Memory B cell (primary cell): ENCODE data around the gene ADCK1.

Experiments used
- ATAC-seq: fragments of 150-1000 bp; cut with Tn5 transposase; 2 replicates; pipeline ENCODE4 v1.10.0; 2021; ENCODE audit warnings: low read depth, mild to moderate bottlenecking, moderate library complexity
- DNase-seq, 2 donors: peaks; one replicate each; pipeline ENCODE4 v3.0.0; 2022; ENCODE audit warnings: low spot score in 2 of 2
- H3K27ac Mint-ChIP-seq: one replicate; pipeline ENCODE4 v1.8.0; 2022; ENCODE audit warnings: mild to moderate bottlenecking, moderate library complexity, mixed read lengths
- H3K27me3 Mint-ChIP-seq: one replicate; pipeline ENCODE4 v1.8.0; 2022; ENCODE audit warnings: mixed read lengths
- H3K36me3 Mint-ChIP-seq: one replicate; pipeline ENCODE4 v1.8.0; 2022; ENCODE audit warnings: mild to moderate bottlenecking, mixed read lengths
- H3K4me1 Mint-ChIP-seq: one replicate; pipeline ENCODE4 v1.8.0; 2022; ENCODE audit warnings: mixed read lengths
- H3K4me3 Mint-ChIP-seq: one replicate; pipeline ENCODE4 v1.8.0; 2022; ENCODE audit warnings: mild to moderate bottlenecking, moderate library complexity, mixed read lengths
- H3K9me3 Mint-ChIP-seq: one replicate; pipeline ENCODE4 v1.8.0; 2022; ENCODE audit warnings: mixed read lengths

ADCK1 gene

DNA sequence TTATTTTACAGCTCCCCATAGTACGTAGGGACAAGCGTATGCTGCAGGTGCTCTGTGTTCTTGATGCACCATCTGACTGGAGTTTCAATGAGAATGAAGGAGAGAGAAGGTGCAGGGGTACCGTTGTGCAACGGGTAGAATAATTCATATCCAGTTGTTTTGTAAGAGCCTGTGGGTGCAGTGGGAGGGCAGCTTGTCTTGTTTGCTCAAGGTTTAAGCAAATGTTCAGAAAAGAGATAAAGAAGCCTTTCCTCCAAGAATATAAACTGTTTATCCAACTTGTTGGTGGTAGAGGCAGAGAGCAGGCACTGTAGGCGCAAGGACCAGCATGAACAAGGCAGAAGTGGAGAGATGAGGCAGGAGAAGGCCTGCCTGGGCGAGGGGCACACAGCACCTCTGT, 64.2 kb downstream of the ADCK1 start:
- Mint-ChIP-seq H3K4me3 (no peak overlapping the region), H3K27me3 (no peaks in the 10 kb centered on the region), H3K27ac (no peak overlapping the region), H3K9me3 (peaks cover 9% of the 10 kb centered on the region), H3K4me1 (peaks cover 7% of the 10 kb centered on the region), H3K36me3 (peaks cover 35% of the 10 kb centered on the region)
- no peak for ATAC-seq
- no peak for DNase-seq

- H3K9me3 Mint-ChIP-seq: peaks cover 9% of the 10 kb centered on the region
- no peak overlapping the region for H3K27ac Mint-ChIP-seq
- DNase-seq: no peak
- H3K36me3 Mint-ChIP-seq: peaks cover 35% of the 10 kb centered on the region
- H3K4me1 Mint-ChIP-seq: peaks cover 7% of the 10 kb centered on the region
- H3K4me3 Mint-ChIP-seq: no peak overlapping the region
- H3K27me3 Mint-ChIP-seq: no peaks in the 10 kb centered on the region
- no peak for ATAC-seq
Observed at GRCh38 chr14:77864580-77864979, 64.7 kb downstream of the ADCK1 start.

GRCh38 chr14:77865455-77865854, 65.5 kb downstream of the ADCK1 start:
- DNase-seq (no peak), ATAC-seq (no peak)
- peaks cover 9% of the 10 kb centered on the region for H3K9me3 Mint-ChIP-seq
- H3K4me3 Mint-ChIP-seq: no peak overlapping the region
- no peak overlapping the region for H3K27ac Mint-ChIP-seq
- H3K36me3 Mint-ChIP-seq: peaks cover 27% of the 10 kb centered on the region
- no peaks in the 10 kb centered on the region for H3K27me3 Mint-ChIP-seq
- peaks cover 7% of the 10 kb centered on the region for H3K4me1 Mint-ChIP-seq

- no peaks in the 10 kb centered on the region for H3K27me3 Mint-ChIP-seq
- peaks cover 27% of the 10 kb centered on the region for H3K36me3 Mint-ChIP-seq
- peaks cover 9% of the 10 kb centered on the region for H3K9me3 Mint-ChIP-seq
- H3K4me3 Mint-ChIP-seq: no peak overlapping the region
- ATAC-seq: no peak
- peaks cover 7% of the 10 kb centered on the region for H3K4me1 Mint-ChIP-seq
- no peak overlapping the region for H3K27ac Mint-ChIP-seq
- no peak for DNase-seq
Observed at GRCh38 chr14:77866932-77867331, 67.0 kb downstream of the ADCK1 start.

DNA sequence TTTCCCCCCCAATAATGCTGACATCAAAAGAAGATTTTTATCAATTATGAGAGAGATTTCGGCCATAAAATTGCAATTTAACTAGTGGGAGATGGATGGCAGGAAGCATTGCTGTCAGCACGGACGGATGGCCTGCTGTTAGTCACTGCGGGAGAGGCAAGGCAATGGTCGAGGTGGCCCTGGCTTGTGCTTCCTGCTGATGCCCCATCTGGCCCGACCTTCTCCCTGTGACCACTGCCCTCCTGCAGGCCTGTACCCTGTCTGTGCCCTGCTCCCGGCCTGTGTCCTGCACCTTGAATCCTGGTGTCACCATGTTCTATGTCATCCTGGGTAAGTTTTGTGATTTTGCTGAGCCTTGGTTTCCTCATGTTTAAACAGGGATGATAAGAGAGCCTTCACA, 67.6 kb downstream of the ADCK1 start:
- H3K27ac Mint-ChIP-seq: no peak overlapping the region
- H3K27me3 Mint-ChIP-seq: no peaks in the 10 kb centered on the region
- H3K9me3 Mint-ChIP-seq: peaks cover 9% of the 10 kb centered on the region
- ATAC-seq: no peak
- no peak overlapping the region for H3K4me3 Mint-ChIP-seq
- peaks cover 7% of the 10 kb centered on the region for H3K4me1 Mint-ChIP-seq
- DNase-seq: no peak
- peaks cover 27% of the 10 kb centered on the region for H3K36me3 Mint-ChIP-seq

GRCh38 chr14:77868552-77869285, 68.8 kb downstream of the ADCK1 start:
- H3K27ac Mint-ChIP-seq: no peak overlapping the region
- H3K9me3 Mint-ChIP-seq: peaks cover 10% of the 10 kb centered on the region
- peaks cover 3% of the 10 kb centered on the region for H3K4me1 Mint-ChIP-seq
- DNase-seq (no peak), ATAC-seq (no peak)
- H3K36me3 Mint-ChIP-seq: peaks cover 29% of the 10 kb centered on the region
- no peak overlapping the region for H3K4me3 Mint-ChIP-seq
- H3K27me3 Mint-ChIP-seq: no peaks in the 10 kb centered on the region

DNA sequence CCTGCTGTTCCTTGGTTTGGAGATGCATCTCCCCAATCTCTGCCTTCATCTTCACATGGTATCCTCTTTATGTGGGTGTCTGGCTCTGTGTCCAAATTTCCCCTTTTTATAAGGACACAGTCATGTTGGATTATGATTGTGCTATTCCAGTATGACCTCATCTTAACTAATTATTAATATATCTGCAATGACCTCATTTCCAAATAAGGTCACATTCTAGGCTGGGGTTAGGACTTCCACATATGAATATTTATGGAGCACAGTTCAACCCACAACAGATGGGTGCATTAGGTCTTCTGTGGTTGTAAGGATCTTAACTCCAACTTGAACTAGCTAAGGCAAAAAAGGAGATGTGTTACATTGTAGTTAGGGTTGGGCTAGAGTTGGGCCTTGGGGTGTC, 69.4 kb downstream of the ADCK1 start:
- Mint-ChIP-seq H3K4me1 (peaks cover 3% of the 10 kb centered on the region), H3K4me3 (no peak overlapping the region), H3K9me3 (peaks cover 11% of the 10 kb centered on the region), H3K36me3 (peaks cover 29% of the 10 kb centered on the region), H3K27me3 (no peaks in the 10 kb centered on the region), H3K27ac (no peak overlapping the region)
- DNase-seq (no peak), ATAC-seq (no peak)

DNA sequence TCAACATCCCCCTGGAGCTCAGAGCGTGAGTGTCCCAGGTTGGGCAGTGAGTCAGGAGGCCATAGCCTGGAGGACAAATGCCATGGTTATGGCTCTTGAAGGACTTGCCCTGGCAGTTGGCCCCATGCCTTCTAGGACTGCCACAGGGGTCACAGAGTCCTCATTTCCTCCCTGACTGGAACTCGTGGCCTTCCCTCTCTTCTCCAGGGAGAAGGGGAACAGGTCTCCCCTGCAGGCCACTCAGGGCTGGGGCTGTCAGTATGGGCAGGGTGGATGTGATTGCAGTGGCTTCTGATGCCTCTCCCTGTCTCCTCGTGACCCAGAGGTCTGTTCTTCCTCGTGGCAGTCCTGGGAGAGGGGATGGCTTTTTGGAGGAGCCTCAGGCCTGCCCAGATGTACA, 70.7 kb downstream of the ADCK1 start:
- Mint-ChIP-seq H3K4me1 (no peaks in the 10 kb centered on the region), H3K27me3 (no peaks in the 10 kb centered on the region), H3K27ac (no peak overlapping the region), H3K9me3 (peaks cover 10% of the 10 kb centered on the region), H3K4me3 (no peak overlapping the region), H3K36me3 (peaks cover 30% of the 10 kb centered on the region)
- ATAC-seq (no peak), DNase-seq (no peak)

DNA sequence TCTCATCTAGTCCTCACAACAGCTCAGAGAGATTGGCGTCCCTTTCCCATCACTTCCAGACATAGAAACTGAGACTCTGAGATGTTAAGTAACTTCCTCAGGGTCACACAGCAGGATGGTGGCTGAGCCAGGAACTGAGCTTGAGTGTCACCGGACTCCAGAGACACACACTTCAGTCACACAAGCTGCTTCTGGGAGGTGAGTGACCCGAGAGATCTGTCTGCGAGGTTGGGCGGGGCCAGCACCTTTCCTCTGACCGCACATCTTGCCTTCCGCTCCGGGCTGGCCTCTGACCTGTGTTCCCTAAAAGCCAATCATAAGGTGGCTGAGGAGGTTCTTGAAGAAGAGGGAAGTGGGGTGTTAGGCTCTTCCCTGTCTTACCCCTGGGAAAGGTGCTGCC, 72.2 kb downstream of the ADCK1 start:
- Mint-ChIP-seq H3K9me3 (peaks cover 8% of the 10 kb centered on the region), H3K27me3 (no peaks in the 10 kb centered on the region), H3K4me1 (no peaks in the 10 kb centered on the region), H3K27ac (no peak overlapping the region), H3K4me3 (no peak overlapping the region), H3K36me3 (peaks cover 29% of the 10 kb centered on the region)
- ATAC-seq (no peak), DNase-seq (no peak)

DNA sequence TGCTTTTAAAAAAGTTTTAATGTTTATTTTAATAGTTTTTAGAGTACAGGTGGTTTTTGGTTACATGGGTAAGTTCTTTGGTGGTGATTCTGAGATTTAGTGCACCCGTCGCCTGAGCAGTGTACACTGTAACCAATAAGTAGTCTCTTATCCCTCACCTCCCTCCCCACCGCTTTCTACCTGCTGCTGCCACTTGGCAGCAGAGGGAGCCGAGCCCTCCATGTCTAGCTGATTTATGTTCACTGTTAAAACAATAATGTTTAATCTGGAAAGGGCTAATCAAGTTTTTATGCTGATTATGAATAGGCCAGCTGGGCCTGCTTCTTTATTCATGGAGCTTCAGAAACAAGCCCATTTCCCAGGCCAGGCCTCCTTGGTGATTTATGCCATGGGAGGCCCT, 73.1 kb downstream of the ADCK1 start:
- DNase-seq (no peak), ATAC-seq (no peak)
- Mint-ChIP-seq H3K9me3 (peaks cover 8% of the 10 kb centered on the region), H3K4me1 (no peaks in the 10 kb centered on the region), H3K4me3 (no peak overlapping the region), H3K27me3 (no peaks in the 10 kb centered on the region), H3K27ac (no peak overlapping the region), H3K36me3 (peaks cover 28% of the 10 kb centered on the region)

DNA sequence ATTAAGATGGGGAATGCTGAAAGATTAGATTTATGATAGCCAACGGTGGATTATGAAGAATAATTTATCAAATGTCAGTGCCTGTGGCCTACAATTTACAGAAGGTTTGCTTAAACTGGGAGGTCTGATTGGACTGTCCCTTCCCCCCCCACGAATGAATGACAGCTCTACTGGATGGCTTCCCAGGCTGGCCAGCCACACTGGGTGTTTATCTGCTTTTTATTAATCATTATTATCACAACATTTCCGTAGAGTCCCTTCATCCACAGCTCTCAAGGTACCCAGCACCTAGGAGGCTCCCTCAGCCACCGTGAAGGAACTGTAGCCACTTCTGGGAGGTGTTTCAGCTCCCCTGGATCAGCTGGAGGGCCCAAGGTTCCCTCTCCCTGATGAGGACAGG, 78.9 kb downstream of the ADCK1 start:
- DNase-seq (no peak), ATAC-seq (no peak)
- H3K36me3 Mint-ChIP-seq: peaks cover 26% of the 10 kb centered on the region
- H3K27me3 Mint-ChIP-seq: no peaks in the 10 kb centered on the region
- H3K4me1 Mint-ChIP-seq: peaks cover 3% of the 10 kb centered on the region
- no peak overlapping the region for H3K4me3 Mint-ChIP-seq
- no peak overlapping the region for H3K27ac Mint-ChIP-seq
- H3K9me3 Mint-ChIP-seq: peaks cover 7% of the 10 kb centered on the region

DNA sequence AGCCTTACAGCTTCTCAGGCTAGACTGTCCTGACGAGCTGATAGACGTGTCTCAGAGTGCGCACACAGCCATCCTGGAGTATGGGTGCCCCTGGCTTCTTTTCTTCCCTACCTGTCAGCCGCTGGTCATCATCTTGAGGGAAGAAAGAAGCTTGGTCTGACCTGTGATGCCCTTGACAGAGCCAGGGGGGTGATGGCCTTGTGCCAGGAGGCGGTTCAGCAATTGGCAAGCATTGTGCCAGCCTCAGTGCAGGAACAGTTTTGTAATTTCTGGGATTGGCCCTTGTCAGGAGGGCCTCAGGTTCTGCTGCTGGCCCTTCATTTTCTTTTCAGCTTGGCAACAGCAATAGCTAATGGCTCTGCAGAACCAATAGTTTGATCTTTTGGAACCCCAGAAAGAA, 80.1 kb downstream of the ADCK1 start:
- no peak overlapping the region for H3K27ac Mint-ChIP-seq
- H3K27me3 Mint-ChIP-seq: no peaks in the 10 kb centered on the region
- H3K4me1 Mint-ChIP-seq: peaks cover 3% of the 10 kb centered on the region
- no peak overlapping the region for H3K4me3 Mint-ChIP-seq
- peaks cover 15% of the 10 kb centered on the region for H3K36me3 Mint-ChIP-seq
- DNase-seq (no peak), ATAC-seq (no peak)
- H3K9me3 Mint-ChIP-seq: peaks cover 2% of the 10 kb centered on the region

DNA sequence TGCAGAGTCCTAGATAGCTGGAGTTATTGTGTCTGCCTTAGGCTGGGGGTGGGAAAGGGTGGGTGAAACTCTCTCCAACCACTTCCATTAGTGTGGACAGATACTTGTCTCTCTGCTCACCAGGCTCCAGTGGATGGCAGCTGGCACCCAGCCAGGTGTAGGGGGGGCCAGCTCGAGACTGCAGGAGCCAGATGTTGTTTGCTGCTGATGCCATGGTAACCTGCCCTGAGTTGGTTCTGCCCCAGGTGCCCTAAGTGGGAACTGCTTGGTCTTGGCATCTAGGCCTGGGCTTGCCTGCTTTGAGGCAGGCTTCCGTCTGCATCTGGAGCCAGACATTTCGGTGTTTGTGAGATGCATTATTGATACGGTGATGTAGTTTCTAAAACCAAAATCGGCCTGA, 82.2 kb downstream of the ADCK1 start:
- Mint-ChIP-seq H3K9me3 (no peaks in the 10 kb centered on the region), H3K27ac (no peak overlapping the region), H3K4me1 (peaks cover 3% of the 10 kb centered on the region), H3K36me3 (peaks cover 15% of the 10 kb centered on the region), H3K4me3 (no peak overlapping the region), H3K27me3 (no peaks in the 10 kb centered on the region)
- DNase-seq: no peak
- no peak for ATAC-seq

DNA sequence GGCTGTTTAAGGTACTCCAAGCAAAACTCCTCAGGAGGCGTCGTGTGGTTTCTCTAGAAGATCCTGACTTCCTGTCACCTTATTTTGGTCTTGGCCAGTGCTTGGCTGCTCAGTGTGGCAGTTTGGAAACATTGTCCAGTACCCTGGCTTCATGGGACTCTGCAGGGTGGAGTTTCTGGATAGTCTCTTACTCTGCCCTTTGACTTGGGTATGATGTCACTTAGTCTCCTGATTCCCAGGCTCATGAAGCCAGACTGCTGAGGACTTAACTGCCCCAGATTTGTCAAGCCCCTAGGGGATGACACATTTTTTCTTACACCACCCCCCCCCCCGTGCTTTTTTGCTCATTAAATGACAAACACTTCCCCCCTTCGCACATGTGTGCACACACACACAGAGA, 82.7 kb downstream of the ADCK1 start:
- no peak overlapping the region for H3K27ac Mint-ChIP-seq
- no peaks in the 10 kb centered on the region for H3K9me3 Mint-ChIP-seq
- DNase-seq (no peak), ATAC-seq (no peak)
- peaks cover 3% of the 10 kb centered on the region for H3K4me1 Mint-ChIP-seq
- no peaks in the 10 kb centered on the region for H3K27me3 Mint-ChIP-seq
- peaks cover 20% of the 10 kb centered on the region for H3K36me3 Mint-ChIP-seq
- H3K4me3 Mint-ChIP-seq: no peak overlapping the region

DNA sequence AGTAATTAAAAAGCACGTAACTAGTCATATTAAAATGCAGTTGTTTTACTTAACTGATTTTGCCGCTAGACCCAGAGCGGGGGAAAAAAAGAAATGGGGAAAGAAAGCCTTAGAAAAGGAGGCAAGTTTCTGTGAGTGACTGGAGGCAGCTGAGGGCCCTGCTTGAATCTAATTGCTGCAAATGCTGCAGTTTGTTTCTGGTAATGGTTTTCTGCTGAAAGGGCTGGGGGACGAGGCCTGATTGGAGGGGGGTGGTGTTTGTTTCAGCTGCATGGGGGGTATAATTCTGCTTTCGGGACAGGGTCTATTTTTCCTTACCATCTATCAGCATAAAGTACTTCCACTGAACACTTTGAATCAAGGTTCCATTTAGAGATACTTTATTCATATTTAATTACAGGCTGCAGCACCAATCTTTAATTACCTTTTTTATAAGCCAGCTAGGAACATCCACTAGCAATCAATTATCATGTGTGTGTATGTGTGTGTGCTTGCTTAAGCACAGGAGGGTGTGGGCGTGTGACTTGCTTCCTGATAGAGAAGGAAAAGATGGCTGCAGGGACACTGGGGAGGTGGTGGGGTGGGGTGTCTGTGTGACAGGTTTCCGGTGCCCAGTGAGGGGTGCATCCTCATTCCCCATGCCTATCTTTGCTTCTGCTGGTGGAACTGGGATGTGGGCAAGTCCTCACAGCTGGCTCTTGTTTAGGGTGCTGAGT, 83.4 kb downstream of the ADCK1 start:
- H3K27me3 Mint-ChIP-seq: no peaks in the 10 kb centered on the region
- DNase-seq: no peak
- H3K4me1 Mint-ChIP-seq: peaks cover 3% of the 10 kb centered on the region
- H3K27ac Mint-ChIP-seq: no peak overlapping the region
- peaks cover 23% of the 10 kb centered on the region for H3K36me3 Mint-ChIP-seq
- H3K9me3 Mint-ChIP-seq: peaks cover 5% of the 10 kb centered on the region
- H3K4me3 Mint-ChIP-seq: no peak overlapping the region
- ATAC-seq: no peak
